ENCODE measurements around the gene SLC26A11. TPM values are rescaled to one million over a fixed set of nuclear protein-coding genes. Genes with fewer than 3 reads are reported as not detected.
A peak's percentile ranks its signal among the peaks of the same experiment; 100 is the strongest.

The SLC26A11 gene
- total and polyA plus RNA-seq, 2 donors (not counting 1 experiment from before 2014, with no cell fraction given), result 5.8 to 19.3 TPM

- no peak overlapping the region for H3K4me2 ChIP-seq (ENCODE audit: extremely low read depth, insufficient read depth, low read length)
- no peak for DNase-seq (ENCODE audit: low read depth in 2 of 2)
These were observed 28.2 kb upstream of the SLC26A11 start for GRCh38 chr17:80191865-80192661.

GRCh38 chr17:80195141-80195540, 25.1 kb upstream of the SLC26A11 start:
- Histone ChIP-seq H3K27ac (ENCODE audit: insufficient read depth, low read length) (no peak overlapping the region), H3K36me3 (ENCODE audit: control insufficient read depth, insufficient read depth, low read length) (no peaks in the 10 kb centered on the region), H3K79me2 (ENCODE audit: control insufficient read depth, insufficient read depth, low read length) (no peaks in the 10 kb centered on the region), H3K27me3 (ENCODE audit: control insufficient read depth, insufficient read depth, low read length) (no peaks in the 10 kb centered on the region), H4K20me1 (ENCODE audit: control insufficient read depth, extremely low read depth, insufficient read depth, low read length) (no peaks in the 10 kb centered on the region), H2AFZ (ENCODE audit: low read length) (no peak overlapping the region), H3K9ac (ENCODE audit: insufficient read depth, low read length) (no peak overlapping the region), H3K4me2 (ENCODE audit: extremely low read depth, insufficient read depth, low read length) (no peak overlapping the region), H3K4me1 (ENCODE audit: control insufficient read depth, extremely low read depth, insufficient read depth, low read length) (no peaks in the 10 kb centered on the region), H3K4me3 (replicated peaks in 1 of 4; ENCODE audit: control extremely low read depth in 1 of 4, insufficient read depth in 1 of 4, low read depth in 3 of 4, low read length in 4 of 4) (no peak overlapping the region), H3K9me3 (ENCODE audit: control insufficient read depth, insufficient read depth, low read depth, low read length) (no peaks in the 10 kb centered on the region)
- TF ChIP-seq EZH2 (IDR thresholded peaks at IDR 0.05; ENCODE audit: low read length, missing control alignments) (no peak), CTCF (conservative IDR thresholded peaks at IDR 0.05 in 1 of 2, IDR thresholded peaks at IDR 0.05 in 1 of 2; ENCODE audit: low read depth in 1 of 2, low read length in 2 of 2) (no peak)
- no peak for DNase-seq (ENCODE audit: low read depth in 2 of 2)

More at GRCh38 chr17:80191865-80192661, 28.2 kb upstream of the SLC26A11 start:
- Histone ChIP-seq H3K4me1 (ENCODE audit: control insufficient read depth, extremely low read depth, insufficient read depth, low read length) (no peaks in the 10 kb centered on the region), H3K27ac (ENCODE audit: insufficient read depth, low read length) (no peak overlapping the region), H4K20me1 (ENCODE audit: control insufficient read depth, extremely low read depth, insufficient read depth, low read length) (no peaks in the 10 kb centered on the region), H3K27me3 (ENCODE audit: control insufficient read depth, insufficient read depth, low read length) (no peaks in the 10 kb centered on the region), H3K9me3 (ENCODE audit: control insufficient read depth, insufficient read depth, low read depth, low read length) (no peaks in the 10 kb centered on the region), H2AFZ (ENCODE audit: low read length) (no peak overlapping the region), H3K79me2 (ENCODE audit: control insufficient read depth, insufficient read depth, low read length) (no peaks in the 10 kb centered on the region), H3K9ac (ENCODE audit: insufficient read depth, low read length) (no peak overlapping the region), H3K36me3 (ENCODE audit: control insufficient read depth, insufficient read depth, low read length) (no peaks in the 10 kb centered on the region), H3K4me3 (replicated peaks in 1 of 4; ENCODE audit: control extremely low read depth in 1 of 4, insufficient read depth in 1 of 4, low read depth in 3 of 4, low read length in 4 of 4) (no peak overlapping the region)
- TF ChIP-seq EZH2 (IDR thresholded peaks at IDR 0.05; ENCODE audit: low read length, missing control alignments) (no peak), CTCF (conservative IDR thresholded peaks at IDR 0.05 in 1 of 2, IDR thresholded peaks at IDR 0.05 in 1 of 2; ENCODE audit: low read depth in 1 of 2, low read length in 2 of 2) (no peak)

GRCh38 chr17:80195671-80196529, 24.3 kb upstream of the SLC26A11 start:
- Histone ChIP-seq H3K9me3 (ENCODE audit: control insufficient read depth, insufficient read depth, low read depth, low read length) (no peaks in the 10 kb centered on the region), H2AFZ (ENCODE audit: low read length) (no peak overlapping the region), H3K79me2 (ENCODE audit: control insufficient read depth, insufficient read depth, low read length) (no peaks in the 10 kb centered on the region), H3K36me3 (ENCODE audit: control insufficient read depth, insufficient read depth, low read length) (no peaks in the 10 kb centered on the region), H3K4me1 (ENCODE audit: control insufficient read depth, extremely low read depth, insufficient read depth, low read length) (no peaks in the 10 kb centered on the region), H3K4me3 (replicated peaks in 1 of 4; ENCODE audit: control extremely low read depth in 1 of 4, insufficient read depth in 1 of 4, low read depth in 3 of 4, low read length in 4 of 4) (no peak overlapping the region), H3K9ac (ENCODE audit: insufficient read depth, low read length) (no peak overlapping the region), H3K27ac (ENCODE audit: insufficient read depth, low read length) (no peak overlapping the region), H3K4me2 (ENCODE audit: extremely low read depth, insufficient read depth, low read length) (no peak overlapping the region), H3K27me3 (ENCODE audit: control insufficient read depth, insufficient read depth, low read length) (no peaks in the 10 kb centered on the region), H4K20me1 (ENCODE audit: control insufficient read depth, extremely low read depth, insufficient read depth, low read length) (no peaks in the 10 kb centered on the region)
- TF ChIP-seq EZH2 (IDR thresholded peaks at IDR 0.05; ENCODE audit: low read length, missing control alignments) (no peak), CTCF (conservative IDR thresholded peaks at IDR 0.05 in 1 of 2, IDR thresholded peaks at IDR 0.05 in 1 of 2; ENCODE audit: low read depth in 1 of 2, low read length in 2 of 2) (peak; percentile 81 to 87)
- no peak for DNase-seq (ENCODE audit: low read depth in 2 of 2)
